Activated naive CD4-positive, alpha-beta T cell treated with anti-CD3 and anti-CD28 coated beads, Interleukin-2, amount 10 ng/mL, durations not matched to agents 7 days and 5 days (primary cell): ENCODE results near the gene BANF2.

Experiments used
- CTCF ChIA-PET: fragments of 350-600 bp; sonication (Branson Sonifier 250); formaldehyde crosslinking; loops from one replicate; lab custom pipeline; 2021; ENCODE audit warnings: antibody characterized with exemption; lab: Charles Lee
- DNase-seq: peaks from one replicate; pipeline ENCODE4 v3.0.0-alpha.2; 2020
- H3K27ac Mint-ChIP-seq: one replicate; pipeline ENCODE4 v1.8.0; 2021; ENCODE audit warnings: mild to moderate bottlenecking, moderate library complexity, mixed read lengths
- H3K27me3 Mint-ChIP-seq: one replicate; pipeline ENCODE4 v1.8.0; 2021; ENCODE audit warnings: mild to moderate bottlenecking, mixed read lengths
- H3K36me3 Mint-ChIP-seq: one replicate; pipeline ENCODE4 v1.8.0; 2021; ENCODE audit warnings: mixed read lengths
- H3K4me1 Mint-ChIP-seq: one replicate; pipeline ENCODE4 v1.8.0; 2021; ENCODE audit warnings: mixed read lengths
- H3K4me3 Mint-ChIP-seq: one replicate; pipeline ENCODE4 v1.8.0; 2021; ENCODE audit warnings: mild to moderate bottlenecking, moderate library complexity, mixed read lengths
- H3K9me3 Mint-ChIP-seq: one replicate; pipeline ENCODE4 v1.8.0; 2021; ENCODE audit warnings: mixed read lengths

The BANF2 gene

GRCh38 chr20:17752459-17752858 is 52.7 kb downstream of the BANF2 start:
- H3K4me1 Mint-ChIP-seq: no peaks in the 10 kb centered on the region
- no peaks in the 10 kb centered on the region for H3K9me3 Mint-ChIP-seq
- no peak overlapping the region for H3K27ac Mint-ChIP-seq
- DNase-seq: no peak
- CTCF ChIA-PET: no interaction called here
- no peak overlapping the region for H3K4me3 Mint-ChIP-seq
- no peaks in the 10 kb centered on the region for H3K36me3 Mint-ChIP-seq
- H3K27me3 Mint-ChIP-seq: peaks cover 31% of the 10 kb centered on the region

- CTCF ChIA-PET: no interaction called here
- no peak for DNase-seq
- Mint-ChIP-seq H3K27me3 (peaks cover 38% of the 10 kb centered on the region), H3K4me1 (no peaks in the 10 kb centered on the region), H3K9me3 (peaks cover 6% of the 10 kb centered on the region), H3K36me3 (no peaks in the 10 kb centered on the region), H3K27ac (no peak overlapping the region), H3K4me3 (no peak overlapping the region)
Observed at GRCh38 chr20:17753516-17753915, 53.8 kb downstream of the BANF2 start.

DNA sequence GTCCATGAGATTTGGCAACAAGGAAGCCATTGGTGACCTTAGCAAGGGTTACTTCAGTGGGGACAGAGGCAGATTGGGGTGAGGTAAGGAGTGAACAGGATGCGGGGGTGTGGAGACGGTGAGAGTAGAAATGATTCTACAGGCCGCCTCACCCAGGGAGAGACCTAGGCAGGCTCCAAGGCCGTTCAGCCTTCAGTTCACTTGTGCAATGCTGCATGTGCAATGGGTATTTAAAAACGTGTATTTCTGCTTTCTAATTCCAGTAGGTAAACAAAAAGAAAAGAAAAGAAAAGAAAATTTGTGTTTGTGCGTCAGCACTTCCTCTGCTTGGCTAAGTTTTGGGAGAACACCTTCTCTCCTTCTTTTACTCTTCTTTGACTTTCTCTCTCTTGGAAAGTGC is 56.8 kb downstream of the BANF2 start:
- Mint-ChIP-seq H3K9me3 (peaks cover 7% of the 10 kb centered on the region), H3K36me3 (no peaks in the 10 kb centered on the region), H3K27ac (no peak overlapping the region), H3K4me1 (no peaks in the 10 kb centered on the region), H3K4me3 (no peak overlapping the region), H3K27me3 (peaks cover 34% of the 10 kb centered on the region)
- CTCF ChIA-PET: no interaction called here
- no peak for DNase-seq

- DNase-seq: no peak
- CTCF ChIA-PET: no interaction called here
- peaks cover 30% of the 10 kb centered on the region for H3K27me3 Mint-ChIP-seq
- peaks cover 7% of the 10 kb centered on the region for H3K9me3 Mint-ChIP-seq
- no peaks in the 10 kb centered on the region for H3K36me3 Mint-ChIP-seq
- no peak overlapping the region for H3K27ac Mint-ChIP-seq
- H3K4me1 Mint-ChIP-seq: no peaks in the 10 kb centered on the region
- H3K4me3 Mint-ChIP-seq: no peak overlapping the region
Observed at GRCh38 chr20:17757496-17757895, 57.7 kb downstream of the BANF2 start.

- Mint-ChIP-seq H3K36me3 (no peaks in the 10 kb centered on the region), H3K4me3 (no peak overlapping the region), H3K27ac (no peak overlapping the region), H3K9me3 (peaks cover 7% of the 10 kb centered on the region), H3K27me3 (peaks cover 29% of the 10 kb centered on the region), H3K4me1 (no peaks in the 10 kb centered on the region)
- no peak for DNase-seq
- CTCF ChIA-PET: no interaction called here
Observed at GRCh38 chr20:17758010-17758409, 58.2 kb downstream of the BANF2 start.

GRCh38 chr20:17758512-17758911 is 58.7 kb downstream of the BANF2 start:
- CTCF ChIA-PET: no interaction called here
- no peaks in the 10 kb centered on the region for H3K36me3 Mint-ChIP-seq
- no peak for DNase-seq
- peaks cover 24% of the 10 kb centered on the region for H3K27me3 Mint-ChIP-seq
- no peaks in the 10 kb centered on the region for H3K4me1 Mint-ChIP-seq
- H3K27ac Mint-ChIP-seq: peak overlapping the region; percentile 12
- H3K4me3 Mint-ChIP-seq: no peak overlapping the region
- peaks cover 7% of the 10 kb centered on the region for H3K9me3 Mint-ChIP-seq

- H3K9me3 Mint-ChIP-seq: peaks cover 7% of the 10 kb centered on the region
- CTCF ChIA-PET: no interaction called here
- H3K4me3 Mint-ChIP-seq: no peak overlapping the region
- no peak overlapping the region for H3K27ac Mint-ChIP-seq
- H3K4me1 Mint-ChIP-seq: no peaks in the 10 kb centered on the region
- no peak for DNase-seq
- H3K36me3 Mint-ChIP-seq: no peaks in the 10 kb centered on the region
- H3K27me3 Mint-ChIP-seq: peaks cover 14% of the 10 kb centered on the region
Observed at GRCh38 chr20:17759449-17759848, 59.7 kb downstream of the BANF2 start.

GRCh38 chr20:17761604-17762003 is 61.8 kb downstream of the BANF2 start:
- Mint-ChIP-seq H3K9me3 (peaks cover 7% of the 10 kb centered on the region), H3K27ac (no peak overlapping the region), H3K36me3 (no peaks in the 10 kb centered on the region), H3K4me3 (no peak overlapping the region), H3K27me3 (peaks cover 14% of the 10 kb centered on the region), H3K4me1 (no peaks in the 10 kb centered on the region)
- CTCF ChIA-PET: no interaction called here
- no peak for DNase-seq

GRCh38 chr20:17762243-17762872 is 62.6 kb downstream of the BANF2 start:
- DNase-seq: no peak
- CTCF ChIA-PET: no interaction called here
- Mint-ChIP-seq H3K9me3 (peaks cover 7% of the 10 kb centered on the region), H3K36me3 (no peaks in the 10 kb centered on the region), H3K4me3 (no peak overlapping the region), H3K4me1 (no peaks in the 10 kb centered on the region), H3K27ac (no peak overlapping the region), H3K27me3 (peaks cover 14% of the 10 kb centered on the region)

DNA sequence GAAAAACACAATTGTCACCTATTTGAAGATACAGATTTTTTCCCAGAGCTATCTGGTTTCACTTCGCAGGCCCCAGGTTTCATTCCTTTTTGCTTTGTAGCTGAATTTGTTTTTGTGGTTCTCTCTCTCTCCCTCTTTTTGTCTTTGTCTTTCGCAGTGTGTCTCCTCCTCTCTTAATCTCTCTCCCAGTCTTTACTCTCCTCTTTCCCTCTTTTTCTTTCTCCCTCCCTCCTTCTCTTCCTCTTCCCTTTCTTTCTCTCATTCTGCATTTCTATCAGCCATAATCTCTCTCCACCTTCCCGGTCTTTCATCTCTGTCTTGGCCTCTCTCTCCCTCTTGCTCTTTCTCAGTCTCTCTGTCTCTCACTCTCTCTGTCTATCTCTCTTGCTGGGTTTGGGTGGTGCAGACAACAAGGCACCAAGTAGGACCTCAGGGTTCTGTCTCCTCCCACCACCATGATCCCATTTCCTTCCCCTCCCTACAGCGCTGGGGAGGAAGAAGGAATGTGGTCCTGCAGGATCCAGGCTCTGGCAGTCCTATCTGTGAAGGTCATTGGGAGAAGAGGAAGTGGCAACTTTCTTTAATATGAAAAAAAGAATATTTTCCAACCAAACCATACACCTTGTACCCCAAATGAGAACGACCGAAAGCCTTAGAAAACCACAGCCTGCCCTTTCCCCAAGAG is 63.2 kb downstream of the BANF2 start:
- H3K36me3 Mint-ChIP-seq: no peaks in the 10 kb centered on the region
- no peaks in the 10 kb centered on the region for H3K4me1 Mint-ChIP-seq
- CTCF ChIA-PET: no interaction called here
- H3K27ac Mint-ChIP-seq: no peak overlapping the region
- peaks cover 6% of the 10 kb centered on the region for H3K9me3 Mint-ChIP-seq
- no peak overlapping the region for H3K4me3 Mint-ChIP-seq
- no peak for DNase-seq
- peaks cover 9% of the 10 kb centered on the region for H3K27me3 Mint-ChIP-seq

- Mint-ChIP-seq H3K9me3 (no peaks in the 10 kb centered on the region), H3K27me3 (peaks cover 9% of the 10 kb centered on the region), H3K4me1 (no peaks in the 10 kb centered on the region), H3K4me3 (no peak overlapping the region), H3K27ac (no peak overlapping the region), H3K36me3 (no peaks in the 10 kb centered on the region)
- DNase-seq: no peak
- CTCF ChIA-PET: no interaction called here
Observed at GRCh38 chr20:17765017-17765416, 65.3 kb downstream of the BANF2 start.

- H3K27me3 Mint-ChIP-seq: peaks cover 9% of the 10 kb centered on the region
- H3K9me3 Mint-ChIP-seq: no peaks in the 10 kb centered on the region
- no peaks in the 10 kb centered on the region for H3K4me1 Mint-ChIP-seq
- H3K4me3 Mint-ChIP-seq: no peak overlapping the region
- CTCF ChIA-PET: no interaction called here
- DNase-seq: no peak
- no peaks in the 10 kb centered on the region for H3K36me3 Mint-ChIP-seq
- H3K27ac Mint-ChIP-seq: no peak overlapping the region
Observed at GRCh38 chr20:17765584-17765983, 65.8 kb downstream of the BANF2 start.

DNA sequence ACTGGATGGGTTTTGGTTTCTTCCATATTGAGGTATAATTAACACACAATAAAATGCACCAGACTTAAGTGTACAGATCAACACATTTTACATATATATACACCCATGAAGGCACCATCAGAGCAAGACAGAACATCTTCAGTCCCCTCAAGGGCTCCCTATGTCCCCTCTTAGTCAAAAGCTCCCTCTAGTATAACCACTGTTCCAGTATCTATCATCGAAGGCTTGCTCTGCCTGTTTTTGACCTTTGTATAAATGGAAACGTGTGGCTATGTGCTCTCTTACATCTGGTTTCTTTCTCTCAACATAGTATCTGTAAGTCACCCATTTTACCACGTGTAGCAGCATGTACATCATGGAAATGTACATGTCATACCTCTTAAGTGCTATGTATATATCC is 66.5 kb downstream of the BANF2 start:
- DNase-seq: no peak
- CTCF ChIA-PET: no interaction called here
- no peaks in the 10 kb centered on the region for H3K36me3 Mint-ChIP-seq
- no peak overlapping the region for H3K27ac Mint-ChIP-seq
- no peak overlapping the region for H3K4me3 Mint-ChIP-seq
- no peaks in the 10 kb centered on the region for H3K4me1 Mint-ChIP-seq
- no peaks in the 10 kb centered on the region for H3K9me3 Mint-ChIP-seq
- peaks cover 9% of the 10 kb centered on the region for H3K27me3 Mint-ChIP-seq

- Mint-ChIP-seq H3K4me3 (no peak overlapping the region), H3K27me3 (peaks cover 9% of the 10 kb centered on the region), H3K27ac (no peak overlapping the region), H3K9me3 (no peaks in the 10 kb centered on the region), H3K36me3 (no peaks in the 10 kb centered on the region), H3K4me1 (no peaks in the 10 kb centered on the region)
- CTCF ChIA-PET: interaction anchor here (0.9 kb wide), 1 partner anchor 130 kb away, joined by 3 read pairs; no protein-coding TSS in a partner anchor
- no peak for DNase-seq
Observed at GRCh38 chr20:17767624-17768023, 67.9 kb downstream of the BANF2 start.

GRCh38 chr20:17768271-17768670 is 68.5 kb downstream of the BANF2 start:
- Mint-ChIP-seq H3K27me3 (peaks cover 9% of the 10 kb centered on the region), H3K4me1 (no peaks in the 10 kb centered on the region), H3K27ac (peak overlapping the region; percentile 35), H3K4me3 (no peak overlapping the region), H3K36me3 (no peaks in the 10 kb centered on the region), H3K9me3 (no peaks in the 10 kb centered on the region)
- no peak for DNase-seq
- CTCF ChIA-PET: interaction anchor here (0.6 kb wide), 1 partner anchor 250 kb away, joined by 3 read pairs; no protein-coding TSS in a partner anchor
